GM19043 (cell line): Measurements from ENCODE around the gene PIM3.

Source experiments
- ATAC-seq: cut with Tn5 transposase; IDR thresholded peaks from one replicate; pipeline ENCODE4 v1.9.1; 2021; ENCODE audit warnings: low read depth; ENCODE audit not compliant: unreplicated experiment

Gene PIM3

DNA sequence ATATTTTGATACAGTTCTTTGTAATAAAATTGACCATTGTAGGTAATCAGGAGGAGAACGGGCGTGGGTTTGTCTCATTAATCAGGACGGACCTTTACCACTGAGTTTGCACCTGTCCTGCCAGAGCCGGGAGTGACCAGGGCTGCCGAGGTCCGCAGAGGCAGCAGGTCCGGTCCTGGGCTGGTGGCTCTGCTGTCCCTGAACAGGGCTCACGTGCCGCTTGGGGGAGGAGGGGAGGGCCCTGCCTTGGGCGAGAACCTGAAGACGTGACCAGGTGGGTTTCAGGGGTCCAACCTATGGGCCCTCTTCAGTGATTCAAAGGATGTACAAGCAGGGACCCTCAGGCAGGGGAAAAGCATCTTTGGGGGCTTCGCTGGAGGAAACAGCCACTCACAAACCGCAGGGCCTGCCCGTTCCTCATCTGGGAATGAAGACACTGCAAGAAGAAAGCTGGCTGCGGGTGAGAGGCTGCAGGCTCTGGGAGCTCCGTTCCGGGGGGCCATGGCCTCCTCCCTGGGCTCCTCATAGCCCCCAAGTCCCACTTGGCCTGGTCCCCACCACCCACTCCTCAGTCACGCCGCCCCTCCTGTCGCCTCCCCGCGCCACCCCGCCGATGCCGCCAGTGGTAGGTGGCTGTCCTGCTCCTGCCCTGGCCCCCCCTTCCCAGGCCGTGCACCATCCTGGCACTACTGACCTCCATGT lies 32.9 kb upstream of the PIM3 start:
- ATAC-seq: no peak

DNA sequence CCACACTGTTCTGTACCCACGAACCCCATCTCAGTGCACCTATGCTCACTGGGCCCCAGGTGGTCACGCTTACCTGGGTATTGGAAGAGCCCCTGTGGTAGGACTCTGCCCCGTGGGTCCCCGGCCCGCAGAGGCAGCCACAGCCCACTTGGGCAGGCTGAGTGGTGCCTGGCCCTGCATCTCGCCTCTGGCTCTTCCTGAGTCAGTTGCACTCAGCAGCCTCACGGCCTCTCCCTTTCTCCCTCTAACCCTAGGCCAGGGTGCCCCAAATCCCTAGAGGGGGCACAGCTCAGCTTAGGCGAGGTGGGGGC lies 32.4 kb upstream of the PIM3 start:
- ATAC-seq: no peak

GRCh38 chr22:49928555-49929210 lies 31.9 kb upstream of the PIM3 start:
- no peak for ATAC-seq

- no peak for ATAC-seq
Observed at GRCh38 chr22:49929211-49929979, 31.2 kb upstream of the PIM3 start.

DNA sequence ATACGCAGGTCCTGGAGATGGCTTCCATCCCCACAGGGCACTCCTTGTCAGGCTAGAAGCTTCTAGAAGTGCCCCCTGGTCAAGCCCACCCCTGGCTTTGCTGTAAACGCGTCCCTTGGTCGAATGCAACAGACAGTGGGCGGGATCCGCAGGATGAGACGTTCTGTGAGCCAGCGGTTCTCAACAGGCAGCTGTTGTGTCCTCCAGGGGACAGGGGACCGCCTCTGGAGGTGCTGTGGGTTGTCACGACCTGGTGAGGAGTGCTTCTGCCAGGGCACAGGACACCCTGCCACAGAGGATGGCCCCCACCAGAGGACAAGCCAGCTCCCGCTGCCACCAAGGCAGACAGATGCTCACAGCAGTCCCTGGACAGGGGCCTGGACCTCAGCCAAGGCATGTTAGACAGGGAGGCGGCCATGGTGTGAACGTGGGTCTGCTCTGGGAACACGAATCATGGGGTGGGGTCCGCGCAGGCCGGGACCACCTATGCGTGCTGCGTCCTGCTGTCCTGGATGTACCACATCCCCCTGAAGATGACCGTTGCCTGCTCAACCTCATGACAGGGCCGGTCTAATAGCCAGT lies 30.5 kb upstream of the PIM3 start:
- no peak for ATAC-seq

DNA sequence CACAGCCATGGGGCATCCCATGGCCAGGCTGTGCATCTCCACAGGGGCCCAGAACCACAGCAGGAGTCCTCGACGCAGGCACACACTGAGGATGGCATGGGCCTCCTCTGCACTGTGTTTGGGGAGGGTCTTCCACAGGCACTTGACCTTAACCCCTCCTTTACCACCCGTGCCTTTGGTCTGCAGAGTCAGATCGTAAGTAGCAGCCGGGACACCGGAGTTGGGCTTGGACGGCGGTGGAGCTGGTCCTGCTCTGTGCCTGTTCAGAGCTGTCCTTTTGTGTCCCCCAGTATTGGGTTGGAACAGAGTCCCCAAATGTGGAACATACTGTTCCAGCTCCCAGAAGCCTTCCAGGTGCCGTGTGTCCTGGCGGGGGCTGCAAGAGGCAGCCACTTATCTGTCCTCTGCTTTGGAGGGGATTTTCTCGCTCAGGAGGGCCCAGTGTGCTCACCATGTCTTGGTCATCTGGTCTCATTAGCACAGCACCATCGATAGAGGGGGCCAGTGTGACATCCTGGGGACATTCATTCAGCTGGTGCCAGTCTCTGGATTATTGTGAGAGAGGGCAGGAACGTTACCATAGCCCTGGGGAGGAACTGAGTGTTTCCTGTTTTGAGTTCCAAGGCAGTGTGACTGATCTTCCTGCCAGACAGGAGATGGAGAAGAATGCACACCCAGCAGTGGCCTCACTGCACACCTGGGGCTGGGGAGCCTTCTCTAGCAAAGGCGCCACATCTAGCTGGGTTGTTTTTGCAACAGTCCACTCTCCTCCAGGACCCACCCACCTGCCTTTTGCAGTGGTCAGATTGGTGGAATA lies 29.8 kb upstream of the PIM3 start:
- no peak for ATAC-seq

DNA sequence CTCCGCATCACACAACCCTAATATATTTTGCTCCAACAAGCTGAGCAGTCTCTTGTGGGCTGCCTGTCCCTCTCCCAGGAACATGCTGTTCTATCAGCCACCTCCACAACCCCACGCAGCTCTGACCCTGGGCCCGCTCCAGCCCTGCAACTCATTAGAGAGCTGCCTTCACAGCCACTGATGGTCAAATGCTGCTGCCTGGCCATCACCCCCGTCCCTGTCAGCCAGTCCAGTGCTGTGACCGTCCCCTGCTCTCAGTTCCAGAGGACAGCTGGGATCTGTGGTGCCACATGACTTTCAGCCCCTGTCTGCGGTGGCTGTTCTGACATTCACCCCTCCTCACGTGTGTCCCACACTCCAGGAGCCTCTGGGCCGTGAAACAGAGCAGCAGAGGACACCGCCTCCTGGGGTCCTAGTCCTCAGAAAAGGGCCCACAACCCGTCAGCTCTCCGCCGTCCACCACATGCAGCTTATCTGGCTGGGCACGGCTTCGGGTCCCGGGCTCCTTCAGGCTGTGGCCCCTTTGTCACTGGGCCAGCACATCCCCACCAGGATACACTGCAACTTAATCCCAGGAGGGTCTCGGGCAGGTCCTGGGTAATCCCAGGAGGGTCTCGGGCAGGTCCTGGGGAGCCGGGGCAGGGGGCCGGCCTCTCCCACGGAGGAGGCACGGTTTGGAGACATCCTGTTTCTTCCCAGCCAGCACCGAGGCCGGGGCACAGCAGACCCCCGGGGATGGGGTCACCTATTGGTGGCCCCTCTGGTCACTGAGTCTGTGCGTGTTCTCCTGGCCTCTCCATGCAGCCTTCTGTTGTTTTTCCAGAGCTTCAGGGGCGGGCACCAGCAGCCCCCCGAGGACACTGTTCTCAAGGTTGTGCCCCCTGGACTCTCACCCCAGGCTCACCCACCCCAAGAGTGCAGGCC lies 27.1 kb upstream of the PIM3 start:
- ATAC-seq: no peak

DNA sequence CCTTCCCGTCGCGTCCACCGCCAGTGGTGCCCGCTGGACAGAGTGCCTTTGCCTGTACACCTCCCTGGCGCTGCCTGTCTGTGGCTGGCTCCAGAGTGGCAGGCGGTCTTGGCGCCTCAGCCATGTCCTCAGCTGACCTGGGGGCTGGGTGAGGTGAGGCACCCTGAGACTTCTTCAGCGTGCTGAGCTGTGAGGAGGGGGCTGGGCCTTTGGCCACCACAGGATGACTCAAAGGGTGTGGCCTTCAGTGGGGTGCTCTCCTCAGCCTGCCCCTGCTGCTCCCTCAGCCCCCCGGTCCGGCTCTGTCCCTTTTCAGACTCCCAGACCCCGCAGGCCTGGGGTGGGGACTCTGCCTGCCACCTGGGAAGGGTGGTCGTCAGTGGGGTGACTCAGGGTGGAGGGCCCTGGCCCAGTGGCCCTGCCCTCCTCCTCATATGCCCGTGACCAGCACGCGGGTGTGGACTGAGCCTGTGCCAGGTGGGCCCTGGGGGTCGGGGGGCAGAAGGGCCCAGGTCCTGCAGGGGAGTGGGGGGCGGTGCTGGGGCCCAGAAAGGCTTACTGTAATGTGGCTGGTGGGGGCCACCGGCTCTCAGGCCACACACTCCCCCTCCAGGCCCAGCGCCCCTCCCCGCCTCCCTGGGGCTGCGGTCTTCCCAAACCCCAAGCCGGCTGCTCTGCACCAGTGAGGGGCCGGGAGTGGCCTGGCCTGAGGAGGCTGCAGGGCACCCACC lies 26.2 kb upstream of the PIM3 start:
- no peak for ATAC-seq

GRCh38 chr22:49934891-49935557 lies 25.5 kb upstream of the PIM3 start:
- no peak for ATAC-seq

- ATAC-seq: no peak
Observed at GRCh38 chr22:49935561-49935960, 25.0 kb upstream of the PIM3 start.

DNA sequence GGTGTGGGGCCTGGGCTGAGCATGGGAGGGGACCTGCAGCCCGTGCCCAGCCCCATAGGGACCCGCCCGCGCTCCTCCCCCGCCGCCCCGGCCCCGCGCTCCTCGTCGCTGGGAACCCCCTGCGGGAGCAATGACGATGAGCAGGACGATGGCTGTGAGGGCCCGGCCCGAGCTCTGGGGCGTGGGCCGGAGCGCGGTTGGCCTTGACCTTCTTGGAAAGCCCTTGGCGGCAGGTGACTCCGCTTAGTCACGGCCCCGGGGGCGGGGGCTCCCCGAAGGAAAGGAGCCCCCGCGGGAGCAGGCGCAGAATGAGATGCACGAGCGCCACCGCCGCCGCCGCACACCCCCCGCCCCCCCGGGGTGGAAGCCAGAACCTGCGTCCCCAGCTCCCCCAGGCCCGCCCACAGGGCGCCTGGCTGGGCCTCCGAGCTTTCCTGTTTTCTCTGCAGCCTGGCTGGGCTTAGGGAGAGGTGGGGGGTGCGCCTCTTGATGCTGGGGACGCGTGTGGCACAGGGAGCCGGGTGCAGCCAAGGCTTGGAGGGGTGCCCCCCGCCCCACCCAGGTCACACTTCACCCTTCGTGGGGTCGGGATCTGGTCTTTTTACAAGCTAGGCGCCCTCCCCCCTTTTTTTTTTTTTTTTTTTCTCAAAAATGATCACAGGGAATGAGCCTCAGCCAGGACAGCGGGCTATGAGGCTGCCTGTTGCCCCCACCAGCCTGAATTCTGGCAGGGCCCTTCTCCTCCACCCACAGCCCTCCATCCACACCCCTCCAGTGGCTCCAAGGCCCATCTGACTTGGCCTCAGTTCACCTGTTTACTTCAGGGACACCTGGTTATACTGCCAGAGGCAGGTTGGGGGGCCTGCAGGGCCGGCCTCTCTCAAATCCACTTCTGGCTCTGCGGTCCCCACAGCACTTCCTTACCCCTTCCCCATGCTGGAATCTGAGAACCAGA lies 24.3 kb upstream of the PIM3 start:
- peak; percentile 63 for ATAC-seq

- no peak for ATAC-seq
Observed at GRCh38 chr22:49936973-49937757, 23.4 kb upstream of the PIM3 start.

GRCh38 chr22:49937758-49938564 lies 22.6 kb upstream of the PIM3 start:
- ATAC-seq: no peak

- ATAC-seq: no peak
Observed at GRCh38 chr22:49938565-49939136, 21.9 kb upstream of the PIM3 start.

GRCh38 chr22:49941507-49942316 lies 18.9 kb upstream of the PIM3 start:
- no peak for ATAC-seq
